SK-N-SH (cell line): ENCODE measurements around the gene TRDMT1. TPM values are rescaled to one million over a fixed set of nuclear protein-coding genes. Genes with fewer than 3 reads are reported as not detected.

Experiments
- CTCF ChIA-PET: fragments of 300-600, 350-600 bp; formaldehyde crosslinking; extraction: SDS; loops from one replicate; lab custom pipeline; 2021; lab: Yijun Ruan, JAX
- POLR2A ChIA-PET: fragments of 350-600 bp; sonication (Branson Sonifier 250); formaldehyde crosslinking; extraction: SDS; loops from one replicate; lab custom pipeline; 2020; ENCODE audit warnings: antibody characterized with exemption, inconsistent platforms; lab: Yijun Ruan, JAX
- DNase-seq: peaks from one replicate; pipeline ENCODE4 v3.0.0; 2012
- H2AFZ ChIP-seq: fragments of 200-600 bp; sonication (generic); 2 replicates; pipeline ENCODE4 v1.8.1; 2016; ENCODE audit warnings: antibody characterized with exemption, mild to moderate bottlenecking, low read depth
- H3F3A ChIP-seq: fragments of 200-600 bp; sonication (generic); replicated peaks from 2 replicates; pipeline ENCODE3; 2016; ENCODE audit warnings: antibody characterized with exemption, mild to moderate bottlenecking; ENCODE audit not compliant: insufficient read depth
- H3K27ac ChIP-seq, 2 experiments: fragments of 200-500 bp in 1 of 2; fragments of 200-600 bp in 1 of 2; sonication (Bioruptor generic) in 1 of 2; sonication (generic), shearing (Covaris generic) in 1 of 2; 2 replicates each; pipeline versions ENCODE4 v1.5.1 to v1.6.1; 2014 to 2016; ENCODE audit warnings: low read depth in 2 of 2, inconsistent platforms in 1 of 2, low read length in 1 of 2, mild to moderate bottlenecking in 1 of 2, mixed read lengths in 1 of 2
- H3K27me3 ChIP-seq: fragments of 200-600 bp; sonication (generic), shearing (Covaris generic); 2 replicates; pipeline ENCODE4 v1.6.1; 2016; ENCODE audit warnings: mixed run types; ENCODE audit not compliant: insufficient read depth
- H3K36me3 ChIP-seq, 2 experiments: fragments of 200-500 bp in 1 of 2; fragments of 200-600 bp in 1 of 2; sonication (Bioruptor generic) in 1 of 2; sonication (generic) in 1 of 2; replicated peaks in 1 of 2; 2 replicates each; pipeline versions ENCODE3 to v1.5.1; 2014 to 2016; ENCODE audit warnings: low read length in 1 of 2, mild to moderate bottlenecking in 1 of 2; ENCODE audit not compliant: insufficient read depth in 2 of 2, control insufficient read depth in 1 of 2
- H3K4me1 ChIP-seq, 2 experiments: fragments of 200-500 bp in 1 of 2; fragments of 200-600 bp in 1 of 2; sonication (Bioruptor generic) in 1 of 2; sonication (generic), shearing (Covaris generic) in 1 of 2; 2 replicates each; pipeline versions ENCODE4 v1.5.1 to v1.6.1; 2014 to 2016; ENCODE audit warnings: low read depth in 1 of 2, low read length in 1 of 2, mixed run types in 1 of 2; ENCODE audit not compliant: insufficient read depth in 2 of 2, control insufficient read depth in 1 of 2
- H3K4me2 ChIP-seq: fragments of 200-600 bp; sonication (generic), shearing (Covaris generic); 2 replicates; pipeline ENCODE4 v1.6.1; 2017; ENCODE audit warnings: mixed run types
- H3K4me3 ChIP-seq, 2 experiments: fragments of 200-500 bp in 1 of 2; fragments of 200-600 bp in 1 of 2; sonication (Bioruptor generic) in 1 of 2; sonication (generic), shearing (Covaris generic) in 1 of 2; 2 replicates each; pipeline versions ENCODE4 v1.5.1 to v1.8.1; 2014 to 2016; ENCODE audit warnings: low read depth in 2 of 2, inconsistent platforms in 1 of 2, low read length in 1 of 2, mild to moderate bottlenecking in 1 of 2, mixed read lengths in 1 of 2, moderate library complexity in 1 of 2
- H3K79me2 ChIP-seq: fragments of 200-600 bp; sonication (generic); 2 replicates; pipeline ENCODE4 v1.8.1; 2017; ENCODE audit warnings: mild to moderate bottlenecking; ENCODE audit not compliant: insufficient read depth
- H3K9ac ChIP-seq: fragments of 200-600 bp; sonication (generic); 2 replicates; pipeline ENCODE4 v1.6.1; 2017; ENCODE audit warnings: mixed run types
- H3K9me2 ChIP-seq: fragments of 200-600 bp; sonication (generic); 2 replicates; pipeline ENCODE4 v1.6.1; 2017; ENCODE audit warnings: mixed run types
- H3K9me3 ChIP-seq: fragments of 200-600 bp; sonication (generic); 2 replicates; pipeline ENCODE4 v1.6.1; 2017; ENCODE audit warnings: mixed run types, mild to moderate bottlenecking, moderate library complexity
- H4K20me1 ChIP-seq: fragments of 200-600 bp; sonication (generic); 2 replicates; pipeline ENCODE4 v1.6.1; 2017; ENCODE audit warnings: mild to moderate bottlenecking, mixed run types; ENCODE audit not compliant: insufficient read depth
- FOXJ3 ChIP-seq: sonication (generic); formaldehyde crosslinking; IDR thresholded peaks from 2 replicates; pipeline ENCODE4 v1.5.1; 2020; ENCODE audit warnings: mild to moderate bottlenecking, missing genetic modification reagents
- RAD21 ChIP-seq: IDR thresholded peaks from 2 replicates; pipeline ENCODE4 v1.6.1; 2012; ENCODE audit warnings: mild to moderate bottlenecking, low read length
- TCF12 ChIP-seq: IDR thresholded peaks from 2 replicates; pipeline ENCODE4 v1.4.0; 2012
- WGBS: methylation state at CpG from one replicate; pipeline ENCODE4 v1.1.6; 2017; ENCODE audit warnings: low lambda C conversion rate; 5-methylcytosine and 5-hydroxymethylcytosine counted together
- polyA plus RNA-seq, 3 experiments: library from polyadenylated mRNA; depleted of rRNA; stranded (reverse); fragments of >200 nt; gene quantifications; 2 replicates each; pipeline ENCODE4 v1.2.3, GENCODE V29; 2012
- small RNA-seq, 7 experiments: library from RNA; depleted of rRNA; stranded (forward); fragments of <200 nt; gene quantifications; one replicate each; pipeline ENCODE3, GENCODE V24; 2012
- TF ChIP-seq, protein P1 (sequence below): IDR thresholded peaks from 2 replicates; pipeline ENCODE4 v1.4.0; 2012; ENCODE audit warnings: low read depth

Gene TRDMT1
- polyA plus RNA-seq, 1 of the 3 experiments (the other 2 are of a cell fraction): 3.1 TPM

DNA sequence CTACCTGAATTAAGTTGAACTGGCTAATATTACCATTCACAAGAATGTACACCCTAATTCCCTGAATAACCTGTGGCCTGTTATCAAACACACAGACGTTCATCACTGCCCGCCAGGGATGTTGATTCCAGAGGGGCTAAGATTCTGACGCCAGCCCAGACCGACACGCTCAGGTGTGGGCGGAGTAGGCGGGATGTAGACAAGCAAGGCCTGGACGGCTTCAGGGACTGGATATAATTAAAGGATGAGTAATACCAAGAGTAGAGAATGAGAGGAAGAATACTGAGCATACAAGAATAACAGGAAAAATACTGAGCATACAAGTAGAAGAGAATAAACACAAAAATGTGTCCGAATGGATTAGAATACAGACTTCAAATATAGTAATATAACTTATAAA, 100.9 kb downstream of the TRDMT1 start:
- H3K27ac ChIP-seq: no peak overlapping the region
- no peak for DNase-seq
- H3K4me1 ChIP-seq: no peaks in the 10 kb centered on the region; a peak in 1 of 4 replicates
- H3K9me2 ChIP-seq: no peaks in the 10 kb centered on the region
- H3K79me2 ChIP-seq: no peaks in the 10 kb centered on the region
- POLR2A ChIA-PET: no interaction called here
- H4K20me1 ChIP-seq: no peaks in the 10 kb centered on the region
- peaks cover 0 to 6% of the 10 kb centered on the region in 2 experiments for H3K36me3 ChIP-seq
- H2AFZ ChIP-seq: no peak overlapping the region
- CTCF ChIA-PET: no interaction called here
- no peak overlapping the region for H3K4me3 ChIP-seq
- H3K4me2 ChIP-seq: no peak overlapping the region
- TF ChIP-seq, protein P1, sequence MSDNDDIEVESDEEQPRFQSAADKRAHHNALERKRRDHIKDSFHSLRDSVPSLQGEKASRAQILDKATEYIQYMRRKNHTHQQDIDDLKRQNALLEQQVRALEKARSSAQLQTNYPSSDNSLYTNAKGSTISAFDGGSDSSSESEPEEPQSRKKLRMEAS: no peak
- peak; percentile 30; the same call in 1 of the 2 replicates for TF ChIP-seq TCF12
- H3F3A ChIP-seq: peaks cover 4% of the 10 kb centered on the region
- 82% methylated on average over 9 of the region's 9 CpGs for WGBS
- H3K27me3 ChIP-seq: no peaks in the 10 kb centered on the region
- H3K9me3 ChIP-seq: peaks cover 17% of the 10 kb centered on the region
- H3K9ac ChIP-seq: no peak overlapping the region

DNA sequence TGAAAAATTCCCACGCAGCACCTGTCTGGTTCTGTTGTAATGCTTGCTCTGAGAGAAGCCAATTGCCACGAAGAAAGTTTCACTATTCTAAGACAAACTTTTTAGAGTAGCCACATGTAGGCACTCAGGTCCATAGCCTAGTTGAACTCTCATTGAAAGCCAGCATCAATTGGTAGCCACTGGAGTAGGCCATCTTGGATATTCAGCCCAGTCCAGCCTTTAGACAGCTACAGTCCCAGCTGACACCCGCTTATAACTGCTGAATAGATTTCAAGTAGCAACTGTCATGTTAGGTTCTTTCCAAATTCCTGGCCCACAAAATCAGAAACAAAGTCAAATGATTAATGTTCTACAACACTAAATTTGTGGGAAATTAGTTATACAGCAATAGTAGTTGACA, 103.5 kb downstream of the TRDMT1 start:
- Histone ChIP-seq H3K27ac (no peak overlapping the region), H4K20me1 (no peaks in the 10 kb centered on the region), H3K9me2 (no peaks in the 10 kb centered on the region), H3F3A (no peaks in the 10 kb centered on the region), H3K9me3 (peaks cover 27% of the 10 kb centered on the region), H3K36me3 (peaks cover 0 to 11% of the 10 kb centered on the region in 2 experiments), H3K27me3 (no peaks in the 10 kb centered on the region), H2AFZ (no peak overlapping the region), H3K79me2 (no peaks in the 10 kb centered on the region), H3K9ac (no peak overlapping the region), H3K4me2 (no peak overlapping the region), H3K4me1 (peaks cover 0 to under 1% of the 10 kb centered on the region in 2 experiments; a peak in 2 of 4 replicates), H3K4me3 (no peak overlapping the region)
- 96% methylated on average over 3 of the region's 3 CpGs for WGBS
- TF ChIP-seq FOXJ3 (no peak), RAD21 (no peak)
- CTCF ChIA-PET: no interaction called here
- POLR2A ChIA-PET: no interaction called here
- DNase-seq: no peak

Small RNAs within 50 kb of the gene (small RNA-seq; reads per million reads assigned to genes)
- 0 to 2.1 (median 0) reads per million in 7 experiments for gene AC067747.1

Other genes starting within 250 kb of the TRDMT1 start
- 2.4 and 2.7 TPM in 2 replicates for gene CUBN, start 71.9 kb downstream of the TRDMT1 start, polyA plus RNA-seq (2012; rRNA removed)
- 4,747 and 5,016 TPM in 2 replicates for gene VIM, start 26.6 kb upstream of the TRDMT1 start, polyA plus RNA-seq (2012; rRNA removed)